ENCODE results near the gene OR11A1.
"Not testable (repeated sequence)": the region's sequence is repeated elsewhere in the genome, so short reads cannot be mapped to it uniquely, and the experiment has no call there.

Gene OR11A1

GRCh38 chr6:29478740-29479139, 21.9 kb upstream of the OR11A1 start:
- DNase-seq (ENCODE audit: low read depth) = no peak

GRCh38 chr6:29477923-29478450, 21.1 kb upstream of the OR11A1 start:
- DNase-seq (ENCODE audit: low read depth) = no peak

DNA sequence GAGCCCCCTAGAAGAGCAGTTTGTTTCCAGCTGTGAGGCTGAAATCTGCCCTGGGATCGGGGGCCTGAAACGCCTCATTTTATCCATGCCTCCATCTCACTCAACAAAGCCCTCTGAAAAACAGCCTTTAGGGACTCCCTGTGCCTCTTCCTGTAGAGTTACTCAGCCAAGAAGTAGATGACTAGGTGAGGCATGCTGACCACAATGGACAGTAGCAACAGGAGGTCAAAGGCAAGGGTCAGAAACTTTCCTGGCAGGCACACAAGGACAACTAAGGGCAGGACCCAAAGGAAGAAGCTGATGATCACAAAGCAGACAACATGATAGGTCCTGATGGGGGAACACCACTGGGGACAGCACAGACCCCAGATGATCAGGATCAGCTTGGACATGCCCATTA, 18.1 kb upstream of the OR11A1 start:
- no peak for DNase-seq (ENCODE audit: low read depth)

DNA sequence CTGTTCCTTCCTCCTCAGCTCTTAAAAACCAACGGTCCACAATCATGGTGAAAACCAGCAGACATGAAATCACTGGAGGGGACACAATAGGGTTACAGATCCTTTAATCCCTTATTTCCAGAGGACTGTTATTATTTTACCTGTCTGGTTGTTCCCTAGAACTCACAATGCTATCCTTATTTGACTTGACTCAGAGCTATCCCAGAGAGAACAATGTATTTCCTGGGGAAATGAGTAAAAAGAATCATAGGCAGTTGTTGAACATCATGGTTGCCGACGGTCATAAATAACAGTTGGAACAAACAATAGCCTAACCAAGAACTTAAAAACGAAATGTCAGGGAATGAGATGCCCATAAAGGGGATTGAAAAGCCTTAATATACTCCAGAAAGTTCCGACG, 9.4 kb upstream of the OR11A1 start:
- DNase-seq (ENCODE audit: low read depth) = no peak

DNA sequence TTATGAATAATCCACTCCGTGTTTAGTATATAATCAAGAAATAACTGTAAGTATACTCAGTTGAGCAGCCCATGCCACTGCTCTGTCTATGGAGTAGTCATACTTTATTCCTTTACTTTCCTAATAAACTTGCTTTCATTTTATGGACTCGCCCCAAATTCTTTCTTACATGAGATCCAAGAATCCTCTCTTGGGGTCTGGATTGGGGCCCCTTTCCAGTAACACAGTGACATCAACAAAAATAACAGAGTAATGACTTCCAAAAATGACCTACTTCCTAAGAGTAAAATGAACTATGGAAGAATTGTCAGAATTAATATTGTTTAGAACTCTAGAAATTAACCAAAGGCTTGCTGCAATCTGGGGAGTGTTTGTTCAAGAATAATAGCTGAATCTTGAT, 8.9 kb upstream of the OR11A1 start:
- DNase-seq (ENCODE audit: low read depth) = no peak

GRCh38 chr6:29465279-29465678, 8.4 kb upstream of the OR11A1 start:
- DNase-seq (ENCODE audit: low read depth) = no peak

- no peak for DNase-seq (ENCODE audit: low read depth)
Measured at GRCh38 chr6:29462022-29462421, 5.2 kb upstream of the OR11A1 start.

DNA sequence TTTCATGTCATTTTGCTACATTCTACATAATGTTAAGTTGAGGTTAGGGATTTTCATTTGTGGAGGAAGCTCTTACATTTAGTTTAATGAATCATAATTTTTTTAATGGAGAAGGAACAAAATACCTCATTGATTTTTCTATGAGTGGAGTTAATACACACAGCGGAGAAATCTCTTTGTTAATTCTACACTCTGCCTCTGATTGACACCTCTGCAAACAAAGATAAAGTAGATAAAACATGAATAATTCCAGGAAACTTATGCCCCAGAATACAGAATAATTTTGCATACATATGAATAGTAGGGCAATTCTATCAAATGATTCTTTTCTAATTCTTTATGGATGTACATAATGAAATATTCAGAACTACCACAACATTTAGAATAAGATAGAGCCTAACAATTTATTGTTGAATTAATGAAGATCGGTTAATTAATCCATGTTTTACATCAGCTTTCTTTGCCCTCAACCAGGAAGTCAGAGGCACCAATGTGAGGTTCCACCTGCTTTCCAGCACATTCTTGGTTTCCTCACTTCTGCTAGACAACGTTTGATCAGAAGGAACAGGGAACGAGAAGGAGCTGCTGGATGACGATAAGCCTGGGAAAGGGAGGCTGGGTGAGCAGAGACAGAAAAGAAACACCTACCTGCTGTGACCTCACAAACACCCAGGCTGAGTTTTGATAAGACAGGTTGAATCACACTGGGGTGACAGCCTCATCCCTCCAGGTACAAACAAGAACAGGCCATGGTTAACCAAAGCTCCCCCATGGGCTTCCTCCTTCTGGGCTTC, 4.3 kb upstream of the OR11A1 start:
- DNase-seq (ENCODE audit: low read depth) = no peak

GRCh38 chr6:29451471-29452193, 5.2 kb downstream of the OR11A1 start:
- no peak for DNase-seq (ENCODE audit: low read depth)

GRCh38 chr6:29447670-29448069, 9.2 kb downstream of the OR11A1 start:
- no peak for DNase-seq (ENCODE audit: low read depth)

GRCh38 chr6:29444031-29444430, 12.8 kb downstream of the OR11A1 start:
- not testable (repeated sequence) for DNase-seq (ENCODE audit: low read depth)

DNA sequence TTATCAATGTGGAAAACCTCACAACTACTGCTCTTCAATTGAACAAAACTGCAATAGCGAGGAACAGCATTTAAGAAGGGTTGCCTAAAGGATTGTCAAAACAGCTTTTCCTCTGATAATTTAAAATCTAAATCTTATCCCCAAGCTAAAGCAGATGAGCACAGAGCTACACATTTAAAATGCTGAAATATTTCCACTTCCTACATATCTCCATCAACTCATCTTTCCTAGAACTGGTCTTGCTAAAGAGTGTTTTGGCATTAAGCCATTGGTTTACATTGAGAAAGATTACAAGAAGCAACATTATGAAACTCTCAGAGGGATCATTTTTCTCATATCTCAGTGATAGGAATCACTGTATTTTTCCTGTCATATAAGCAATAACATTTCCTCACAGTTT, 14.2 kb downstream of the OR11A1 start:
- DNase-seq (ENCODE audit: low read depth) = no peak

DNA sequence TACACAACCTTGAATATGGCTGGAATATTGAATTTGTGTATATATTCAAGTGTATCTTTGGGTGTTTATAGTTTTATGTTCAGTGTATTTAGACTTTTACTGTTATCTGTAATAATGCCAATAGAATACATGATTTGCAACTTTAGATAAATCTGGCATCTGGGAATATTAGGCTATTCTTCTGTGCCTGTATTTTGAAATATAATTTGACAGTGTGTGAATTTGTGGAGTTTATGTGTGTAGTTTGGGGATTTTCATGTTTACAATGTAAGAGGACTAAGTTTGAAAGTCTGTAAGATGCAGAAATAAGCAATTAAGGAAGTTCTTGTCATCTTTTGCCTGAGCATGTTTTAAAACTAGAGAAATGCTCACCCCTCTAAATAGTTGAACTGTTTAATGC, 17.9 kb downstream of the OR11A1 start, which contains the start of gene OR10C1:
Gene OR10C1, plus strand, starts transcription at position 301 of the 400 bp plus-strand sequence. CDS start 710 bp downstream, outside the sequence.
- DNase-seq (ENCODE audit: low read depth) = no peak

GRCh38 chr6:29436730-29437129, 20.1 kb downstream of the OR11A1 start:
- DNase-seq (ENCODE audit: low read depth) = not testable (repeated sequence)

DNA sequence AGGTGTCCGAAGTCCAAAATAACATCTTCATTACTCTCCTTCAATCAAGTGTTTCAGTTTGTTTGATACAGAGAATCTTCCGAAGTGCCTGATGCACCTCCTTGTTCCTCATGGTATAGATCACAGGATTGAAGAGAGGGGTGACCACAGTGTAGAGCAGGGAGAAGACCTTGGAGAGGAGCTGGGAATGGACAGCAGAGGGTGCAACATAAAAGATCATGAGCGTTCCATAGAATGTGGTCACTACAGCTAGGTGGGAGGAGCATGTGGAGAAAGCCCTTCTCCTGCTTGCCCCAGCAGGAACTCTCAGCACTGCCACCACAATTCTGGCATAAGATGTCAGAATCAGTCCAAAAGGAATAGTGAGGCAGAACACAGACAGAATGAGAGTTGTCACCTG, 30.2 kb downstream of the OR11A1 start:
- no peak for DNase-seq (ENCODE audit: low read depth)

DNA sequence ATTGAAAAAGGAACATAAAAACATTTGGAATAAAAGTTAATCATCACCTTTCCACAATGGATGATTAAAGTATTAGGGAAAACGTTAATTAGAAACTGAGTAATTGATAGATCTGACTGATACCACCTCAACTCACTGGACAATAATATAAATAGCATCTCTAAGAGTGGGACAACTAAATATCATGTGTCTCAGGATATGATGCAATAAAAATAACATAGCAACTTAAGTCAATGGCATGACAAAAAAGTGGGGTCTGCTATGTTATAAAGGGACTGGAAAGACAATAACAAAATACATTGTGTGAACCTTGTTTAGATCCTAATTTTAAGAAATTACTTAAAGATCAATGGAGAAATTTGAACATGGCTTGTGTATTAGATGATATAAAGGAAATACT, 31.8 kb downstream of the OR11A1 start:
- DNase-seq (ENCODE audit: low read depth) = no peak

DNA sequence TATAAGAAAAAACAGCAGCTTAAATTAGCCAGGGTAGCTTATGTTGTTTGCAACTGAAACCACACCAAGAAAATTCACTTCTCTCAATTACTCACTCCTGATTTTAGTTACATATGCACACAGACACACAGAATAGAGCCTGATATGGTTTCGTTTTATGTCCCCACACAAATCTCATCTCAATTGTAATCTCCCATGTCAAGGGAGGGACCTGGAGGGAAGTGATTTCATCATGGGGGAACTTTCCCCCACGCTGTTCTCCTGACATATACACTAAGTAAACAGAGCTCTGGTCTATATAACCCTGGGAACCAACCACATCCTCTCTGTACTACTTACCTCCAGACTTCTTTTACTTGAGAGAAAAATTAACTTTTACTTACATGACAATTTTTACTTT, 32.3 kb downstream of the OR11A1 start:
- DNase-seq (ENCODE audit: low read depth) = no peak

- DNase-seq (ENCODE audit: low read depth) = no peak
Measured at GRCh38 chr6:29424168-29424567, 32.7 kb downstream of the OR11A1 start.

DNA sequence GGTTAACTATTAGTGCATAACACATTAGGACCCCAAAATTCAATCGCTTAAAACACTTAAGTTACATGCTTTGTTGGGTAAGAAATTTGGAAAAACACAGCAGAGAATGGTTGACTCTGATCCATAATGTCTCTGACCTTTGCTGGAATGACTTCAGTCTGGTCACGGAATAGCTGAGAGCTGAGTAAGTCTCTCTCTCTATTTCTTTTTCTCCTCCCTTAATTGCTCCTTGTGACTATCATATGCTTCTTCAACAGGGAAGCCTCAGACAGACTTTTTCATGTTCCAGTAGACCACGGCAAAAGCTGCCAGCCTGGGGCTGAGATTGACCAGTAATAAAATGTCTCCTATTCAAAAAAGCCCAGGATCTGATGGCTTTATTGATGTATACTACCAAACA, 37.4 kb downstream of the OR11A1 start:
- no peak for DNase-seq (ENCODE audit: low read depth)

GRCh38 chr6:29414588-29414987, 42.3 kb downstream of the OR11A1 start, which contains the start of gene OR12D1:
Gene OR12D1, plus strand, starts transcription at chr6:29414928.
- DNase-seq (ENCODE audit: low read depth) = no peak

GRCh38 chr6:29403801-29404200, 53.1 kb downstream of the OR11A1 start:
- DNase-seq (ENCODE audit: low read depth) = no peak

GRCh38 chr6:29399525-29399924, 57.3 kb downstream of the OR11A1 start:
- no peak for DNase-seq (ENCODE audit: low read depth)

GRCh38 chr6:29395331-29395730, 61.5 kb downstream of the OR11A1 start, which contains the start of gene OR12D2:
Gene OR12D2, plus strand, starts transcription at chr6:29395631. Its CDS starts 1,069 bp downstream, at chr6:29396700.
- no peak for DNase-seq (ENCODE audit: low read depth)

All from activated T-cell treated with anti-CD3 and anti-CD28 coated beads for 1 hour (primary cell).